Mucosa of rectum (tissue), 2 donors: ENCODE results near the gene ADCY10.
"Not testable (repeated sequence)": the region's sequence is repeated elsewhere in the genome, so short reads cannot be mapped to it uniquely, and the experiment has no call there.

Experiments used
- H3K27ac ChIP-seq, 2 donors: one replicate each; pipeline ENCODE4 v1.7.0; 2013; ENCODE audit warnings: inconsistent platforms in 2 of 2, low read depth in 2 of 2, low read length in 2 of 2
- H3K27me3 ChIP-seq, 2 donors: one replicate each; pipeline ENCODE4 v1.7.0; 2013; ENCODE audit warnings: low read length in 2 of 2; ENCODE audit not compliant: control insufficient read depth in 2 of 2, insufficient read depth in 2 of 2
- H3K36me3 ChIP-seq, 2 donors: one replicate each; pipeline ENCODE4 v1.7.0; 2013; ENCODE audit warnings: low read length in 2 of 2; ENCODE audit not compliant: control insufficient read depth in 2 of 2, insufficient read depth in 2 of 2
- H3K4me1 ChIP-seq, 2 donors: one replicate each; pipeline ENCODE4 v1.7.0; 2013; ENCODE audit warnings: low read length in 2 of 2, mild to moderate bottlenecking in 1 of 2; ENCODE audit not compliant: control insufficient read depth in 2 of 2, insufficient read depth in 2 of 2
- H3K4me3 ChIP-seq, 2 donors: one replicate each; pipeline ENCODE4 v1.7.0; 2013; ENCODE audit warnings: low read length in 2 of 2
- H3K9ac ChIP-seq, 2 donors: one replicate each; pipeline ENCODE4 v1.7.0; 2013; ENCODE audit warnings: low read length in 2 of 2, low read depth in 1 of 2, mild to moderate bottlenecking in 1 of 2
- H3K9me3 ChIP-seq, 2 donors: one replicate each; pipeline ENCODE4 v1.7.0; 2013; ENCODE audit warnings: low read length in 2 of 2; ENCODE audit not compliant: control insufficient read depth in 2 of 2
- donor health status: healthy.
- donor health status: Normal muscosa, but diverticular disease.

Gene ADCY10

GRCh38 chr1:167937709-167938010, 23.7 kb upstream of the ADCY10 start:
- Histone ChIP-seq H3K36me3 (peaks cover 0 to 2% of the 10 kb centered on the region in 2 donors), H3K27me3 (no peaks in the 10 kb centered on the region), H3K27ac (peak overlapping the region; percentile 99 to 100), H3K9me3 (no peaks in the 10 kb centered on the region), H3K4me3 (peak overlapping the region; percentile 72 to 100), H3K9ac (peak overlapping the region; percentile 90 to 98), H3K4me1 (peaks cover 7 to 17% of the 10 kb centered on the region in 2 donors)

- H3K4me3 ChIP-seq, result peak within 1 kb of the TSS; percentile 72 to 100
- no peaks in the 10 kb centered on the region for H3K9me3 ChIP-seq
- H3K27me3 ChIP-seq, result no peaks in the 10 kb centered on the region
- peak within 1 kb of the TSS; percentile 90 to 100 for H3K9ac ChIP-seq
- peaks cover 0 to 2% of the 10 kb centered on the region in 2 donors for H3K36me3 ChIP-seq
- H3K27ac ChIP-seq, result peak within 1 kb of the TSS; percentile 99 to 100
- peaks cover 7 to 17% of the 10 kb centered on the region in 2 donors for H3K4me1 ChIP-seq
Measured at GRCh38 chr1:167936930-167937708, 23.2 kb upstream of the ADCY10 start, which contains the start of gene MPC2. Gene MPC2, minus strand, starts transcription at chr1:167937072. Its CDS starts 1,231 bp downstream, at chr1:167935841.

- Histone ChIP-seq H3K9me3 (no peaks in the 10 kb centered on the region), H3K9ac (peak within 1 kb of the TSS; percentile 90 to 100), H3K4me3 (peak within 1 kb of the TSS; percentile 72 to 100), H3K27me3 (no peaks in the 10 kb centered on the region), H3K36me3 (peaks cover 0 to 2% of the 10 kb centered on the region in 2 donors), H3K27ac (peak within 1 kb of the TSS; percentile 99 to 100), H3K4me1 (peaks cover 7 to 20% of the 10 kb centered on the region in 2 donors)
Measured at GRCh38 chr1:167936068-167936929, 22.4 kb upstream of the ADCY10 start, which contains the start of gene DCAF6. Gene DCAF6, plus strand, starts transcription at chr1:167936683. Its CDS starts 229 bp downstream, at chr1:167936912.

GRCh38 chr1:167935216-167936067, 21.5 kb upstream of the ADCY10 start:
- peaks cover 7 to 20% of the 10 kb centered on the region in 2 donors for H3K4me1 ChIP-seq
- H3K9me3 ChIP-seq, result no peaks in the 10 kb centered on the region

GRCh38 chr1:167934426-167935215, 20.7 kb upstream of the ADCY10 start:
- Histone ChIP-seq H3K4me3 (peak overlapping the region; percentile 72 to 100), H3K36me3 (peaks cover 0 to 2% of the 10 kb centered on the region in 2 donors), H3K4me1 (peaks cover 7 to 20% of the 10 kb centered on the region in 2 donors), H3K9ac (peak overlapping the region; percentile 90 to 100), H3K27ac (peak overlapping the region; percentile 99 to 100), H3K9me3 (no peaks in the 10 kb centered on the region), H3K27me3 (no peaks in the 10 kb centered on the region)

More at GRCh38 chr1:167935216-167936067, 21.5 kb upstream of the ADCY10 start:
- H3K36me3 ChIP-seq, result peaks cover 0 to 2% of the 10 kb centered on the region in 2 donors
- peak overlapping the region; percentile 99 to 100 for H3K27ac ChIP-seq
- H3K27me3 ChIP-seq, result no peaks in the 10 kb centered on the region
- H3K4me3 ChIP-seq, result peak overlapping the region; percentile 72 to 100
- H3K9ac ChIP-seq, result peak overlapping the region; percentile 90 to 100

GRCh38 chr1:167933788-167934187, 19.9 kb upstream of the ADCY10 start:
- peak overlapping the region in 1 of 2 donors; percentile 90 for H3K9ac ChIP-seq
- peaks cover 7 to 20% of the 10 kb centered on the region in 2 donors for H3K4me1 ChIP-seq
- no peak overlapping the region for H3K27ac ChIP-seq
- H3K9me3 ChIP-seq, result no peaks in the 10 kb centered on the region
- H3K4me3 ChIP-seq, result peak overlapping the region; percentile 72 to 100
- H3K36me3 ChIP-seq, result peaks cover 0 to 2% of the 10 kb centered on the region in 2 donors
- no peaks in the 10 kb centered on the region for H3K27me3 ChIP-seq

GRCh38 chr1:167929725-167930124, 15.8 kb upstream of the ADCY10 start:
- Histone ChIP-seq H3K4me3 (peak overlapping the region in 1 of 2 donors; percentile 21), H3K36me3 (no peaks in the 10 kb centered on the region), H3K9ac (no peak overlapping the region), H3K27me3 (no peaks in the 10 kb centered on the region), H3K4me1 (peaks cover 6 to 22% of the 10 kb centered on the region in 2 donors), H3K9me3 (no peaks in the 10 kb centered on the region), H3K27ac (no peak overlapping the region)

GRCh38 chr1:167928919-167929318, 15.0 kb upstream of the ADCY10 start:
- H3K36me3 ChIP-seq, H3K27me3 ChIP-seq, H3K9me3 ChIP-seq, H3K9ac ChIP-seq, H3K4me3 ChIP-seq: not testable (repeated sequence)
- peak overlapping the region; percentile 8 to 16 for H3K27ac ChIP-seq
- H3K4me1 ChIP-seq, result peaks cover 6 to 14% of the 10 kb centered on the region in 2 donors

- Histone ChIP-seq H3K36me3 (no peaks in the 10 kb centered on the region), H3K4me3 (no peak overlapping the region), H3K9ac (peak overlapping the region in 1 of 2 donors; percentile 20), H3K4me1 (peaks cover 3 to 9% of the 10 kb centered on the region in 2 donors), H3K9me3 (no peaks in the 10 kb centered on the region), H3K27me3 (no peaks in the 10 kb centered on the region), H3K27ac (peak overlapping the region in 1 of 2 donors; percentile 38)
Measured at GRCh38 chr1:167928457-167928852, 14.5 kb upstream of the ADCY10 start.
